B cell (primary cell): ENCODE data around the gene SLC24A4. TPM values are rescaled to one million over a fixed set of nuclear protein-coding genes. Genes with fewer than 3 reads are reported as not detected.

Source experiments
- ATAC-seq: fragments of 200-7000 bp; cut with Tn5 transposase; one replicate; pipeline ENCODE4 v1.10.0; 2021; ENCODE audit warnings: low read depth, mild to moderate bottlenecking, moderate number of reproducible peaks, moderate library complexity
- CTCF ChIA-PET: fragments of 350-600 bp; sonication (Branson Sonifier 250); formaldehyde crosslinking; loops from one replicate; lab custom pipeline; 2021; ENCODE audit warnings: antibody characterized with exemption, inconsistent platforms; lab: Charles Lee
- POLR2A ChIA-PET: fragments of 350-600 bp; sonication (Branson Sonifier 250); formaldehyde crosslinking; loops from one replicate; lab custom pipeline; 2021; ENCODE audit warnings: antibody characterized with exemption; lab: Charles Lee
- DNase-seq: peaks from one replicate; pipeline ENCODE4 v3.0.0; 2013
- H2AFZ ChIP-seq: 2 replicates; pipeline ENCODE4 v1.6.1; 2012; ENCODE audit warnings: mild to moderate bottlenecking, low read depth, low read length; ENCODE audit not compliant: insufficient read depth, poor library complexity, severe bottlenecking
- H3K27ac ChIP-seq, 2 donors: 1 replicate in 1 of 2; 2 replicates in 1 of 2; pipeline ENCODE4 v1.5.1; 2012 to 2013; ENCODE audit warnings: low read length in 2 of 2, mild to moderate bottlenecking in 2 of 2, moderate library complexity in 1 of 2
- H3K27me3 ChIP-seq, 4 experiments: fragments of 200-600 bp in 1 of 4; sonication (generic) in 1 of 4; replicated peaks in 1 of 4; 1 replicate in 2 of 4; 2 replicates in 2 of 4; pipeline versions ENCODE4 v1.6.1 to v1.7.0; 2013 to 2016; ENCODE audit warnings: low read length in 3 of 4, mild to moderate bottlenecking in 2 of 4, mixed read lengths in 1 of 4, moderate library complexity in 1 of 4; ENCODE audit not compliant: insufficient read depth in 4 of 4, control insufficient read depth in 3 of 4; ENCODE audit errors: control extremely low read depth in 1 of 4
- H3K36me3 ChIP-seq, 2 experiments: replicated peaks in 1 of 2; 1 replicate in 1 of 2; 2 replicates in 1 of 2; pipeline versions ENCODE4 v1.6.1 to v1.7.1; 2013; ENCODE audit warnings: low read length in 1 of 2; ENCODE audit not compliant: insufficient read depth in 2 of 2, control insufficient read depth in 1 of 2; ENCODE audit errors: control extremely low read depth in 1 of 2, extremely low read depth in 1 of 2
- H3K4me1 ChIP-seq, 2 donors: fragments of 200-600 bp in 1 of 2; sonication (generic) in 1 of 2; 1 replicate in 1 of 2; 2 replicates in 1 of 2; pipeline versions ENCODE4 v1.5.1 to v1.6.1; 2013 to 2017; ENCODE audit warnings: low read length in 2 of 2; ENCODE audit not compliant: control insufficient read depth in 2 of 2, insufficient read depth in 2 of 2
- H3K4me2 ChIP-seq: replicated peaks from 2 replicates; pipeline ENCODE3; 2012; ENCODE audit warnings: mild to moderate bottlenecking, low read depth, low read length; ENCODE audit not compliant: poor library complexity, severe bottlenecking
- H3K4me3 ChIP-seq, 5 experiments: fragments of 200-600 bp in 1 of 5; sonication (generic) in 1 of 5; 1 replicate in 3 of 5; 2 replicates in 2 of 5; pipeline versions ENCODE4 v1.5.1 to v1.7.0; 2011 to 2016; ENCODE audit warnings: low read length in 4 of 5, mild to moderate bottlenecking in 4 of 5, low read depth in 2 of 5, control low read depth in 1 of 5, moderate library complexity in 1 of 5; ENCODE audit not compliant: insufficient read depth in 1 of 5; ENCODE audit errors: control extremely low read depth in 1 of 5, extremely low read depth in 1 of 5
- H3K79me2 ChIP-seq: fragments of 200-600 bp; sonication (generic); one replicate; pipeline ENCODE4 v1.6.0; 2016; ENCODE audit warnings: low read length; ENCODE audit not compliant: control insufficient read depth, insufficient read depth
- H3K9ac ChIP-seq: fragments of 200-600 bp; sonication (generic); 2 replicates; pipeline ENCODE4 v1.6.1; 2017; ENCODE audit warnings: mild to moderate bottlenecking, low read length, moderate library complexity
- H3K9me3 ChIP-seq, 3 donors: one replicate each; pipeline versions ENCODE4 v1.6.1 to v1.7.1; 2013; ENCODE audit warnings: low read length in 2 of 3; ENCODE audit not compliant: control insufficient read depth in 2 of 3, insufficient read depth in 1 of 3; ENCODE audit errors: control extremely low read depth in 1 of 3
- H4K20me1 ChIP-seq: 2 replicates; pipeline ENCODE4 v1.6.0; 2012; ENCODE audit warnings: mild to moderate bottlenecking, low read length; ENCODE audit not compliant: insufficient read depth, control insufficient read depth, poor library complexity, severe bottlenecking
- H3K27ac Mint-ChIP-seq: one replicate; pipeline ENCODE4 v1.8.0; 2021; ENCODE audit warnings: mixed read lengths
- H3K27me3 Mint-ChIP-seq: one replicate; pipeline ENCODE4 v1.8.0; 2021; ENCODE audit warnings: mixed read lengths
- H3K4me1 Mint-ChIP-seq: one replicate; pipeline ENCODE4 v1.8.0; 2021; ENCODE audit warnings: mixed read lengths
- H3K4me3 Mint-ChIP-seq: one replicate; pipeline ENCODE4 v1.8.0; 2021; ENCODE audit warnings: mixed read lengths
- H3K9me3 Mint-ChIP-seq: one replicate; pipeline ENCODE4 v1.8.0; 2022; ENCODE audit warnings: mixed read lengths; ENCODE audit not compliant: insufficient read depth
- EZH2 ChIP-seq: IDR thresholded peaks from 2 replicates; pipeline ENCODE4 v1.6.1; 2012; ENCODE audit warnings: borderline replicate concordance, low read depth, mild to moderate bottlenecking, moderate library complexity, low read length; ENCODE audit not compliant: insufficient read depth, poor library complexity, severe bottlenecking
- WGBS: methylation state at CpG from one replicate; pipeline ENCODE4 v1.1.5; 2013; ENCODE audit warnings: missing lambda C conversion rate; ENCODE audit not compliant: insufficient coverage; 5-methylcytosine and 5-hydroxymethylcytosine counted together
- intact Hi-C: fragments of 100-400 bp; cut with micrococcal nuclease; formaldehyde crosslinking; loops from one replicate; pipeline ENCODE4 v1.10.0; 2022
- polyA plus RNA-seq: library from polyadenylated mRNA; depleted of rRNA; stranded (reverse); fragments of >200 nt; gene quantifications from 2 replicates; pipeline ENCODE4 v1.2.3, GENCODE V29; 2012
- total RNA-seq, 2 donors: library from RNA; stranded (reverse); fragments of 120-200 nt in 1 of 2; gene quantifications; 1 replicate in 1 of 2; 2 replicates in 1 of 2; pipeline versions ENCODE4 v1.2.3 to v1.2.4, GENCODE V29; 2013 to 2022
- TF ChIP-seq, protein P1 (sequence below): fragments of 200-600 bp; IDR thresholded peaks from one replicate; pipeline ENCODE4 v1.8.0; 2022; ENCODE audit warnings: antibody characterized with exemption, mild to moderate bottlenecking

Gene SLC24A4
- total and polyA plus RNA-seq, 2 donors (not counting 1 experiment from before 2014, with no cell fraction given) = 0.19 TPM; not detected in 1

- ChIA-PET CTCF (no interaction called here), POLR2A (no interaction called here)
- peaks cover 0 to 41% (median 21%) of the 10 kb centered on the region in 4 experiments for H3K27me3 ChIP-seq
- Mint-ChIP-seq H3K4me3 (peak overlapping the region; percentile 32), H3K4me1 (peaks cover 6% of the 10 kb centered on the region), H3K9me3 (no peaks in the 10 kb centered on the region), H3K27me3 (peaks cover 53% of the 10 kb centered on the region), H3K27ac (no peak overlapping the region)
- peaks cover 6 to 12% of the 10 kb centered on the region in 2 donors for H3K4me1 ChIP-seq
- no peak overlapping the region for H3K4me2 ChIP-seq
- H3K4me3 ChIP-seq = no peak overlapping the region
- intact Hi-C loops = no loop called here
- no peak overlapping the region for H3K27ac ChIP-seq
- H3K9ac ChIP-seq = no peak overlapping the region
- no peaks in the 10 kb centered on the region for H3K79me2 ChIP-seq
- no peaks in the 10 kb centered on the region for H3K36me3 ChIP-seq
- WGBS = 90% methylated on average over 4 of the region's 6 CpGs
- TF ChIP-seq EZH2 = no peak
- TF ChIP-seq, protein P1, sequence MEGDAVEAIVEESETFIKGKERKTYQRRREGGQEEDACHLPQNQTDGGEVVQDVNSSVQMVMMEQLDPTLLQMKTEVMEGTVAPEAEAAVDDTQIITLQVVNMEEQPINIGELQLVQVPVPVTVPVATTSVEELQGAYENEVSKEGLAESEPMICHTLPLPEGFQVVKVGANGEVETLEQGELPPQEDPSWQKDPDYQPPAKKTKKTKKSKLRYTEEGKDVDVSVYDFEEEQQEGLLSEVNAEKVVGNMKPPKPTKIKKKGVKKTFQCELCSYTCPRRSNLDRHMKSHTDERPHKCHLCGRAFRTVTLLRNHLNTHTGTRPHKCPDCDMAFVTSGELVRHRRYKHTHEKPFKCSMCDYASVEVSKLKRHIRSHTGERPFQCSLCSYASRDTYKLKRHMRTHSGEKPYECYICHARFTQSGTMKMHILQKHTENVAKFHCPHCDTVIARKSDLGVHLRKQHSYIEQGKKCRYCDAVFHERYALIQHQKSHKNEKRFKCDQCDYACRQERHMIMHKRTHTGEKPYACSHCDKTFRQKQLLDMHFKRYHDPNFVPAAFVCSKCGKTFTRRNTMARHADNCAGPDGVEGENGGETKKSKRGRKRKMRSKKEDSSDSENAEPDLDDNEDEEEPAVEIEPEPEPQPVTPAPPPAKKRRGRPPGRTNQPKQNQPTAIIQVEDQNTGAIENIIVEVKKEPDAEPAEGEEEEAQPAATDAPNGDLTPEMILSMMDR = no peak
- H4K20me1 ChIP-seq = no peaks in the 10 kb centered on the region
- no peak overlapping the region for H2AFZ ChIP-seq
- no peak for ATAC-seq
- DNase-seq = no peak
- peaks cover 0 to 4% (median 3%) of the 10 kb centered on the region in 3 donors for H3K9me3 ChIP-seq
These were observed 1.3 kb upstream of the SLC24A4 start for GRCh38 chr14:92321701-92322100.

DNA sequence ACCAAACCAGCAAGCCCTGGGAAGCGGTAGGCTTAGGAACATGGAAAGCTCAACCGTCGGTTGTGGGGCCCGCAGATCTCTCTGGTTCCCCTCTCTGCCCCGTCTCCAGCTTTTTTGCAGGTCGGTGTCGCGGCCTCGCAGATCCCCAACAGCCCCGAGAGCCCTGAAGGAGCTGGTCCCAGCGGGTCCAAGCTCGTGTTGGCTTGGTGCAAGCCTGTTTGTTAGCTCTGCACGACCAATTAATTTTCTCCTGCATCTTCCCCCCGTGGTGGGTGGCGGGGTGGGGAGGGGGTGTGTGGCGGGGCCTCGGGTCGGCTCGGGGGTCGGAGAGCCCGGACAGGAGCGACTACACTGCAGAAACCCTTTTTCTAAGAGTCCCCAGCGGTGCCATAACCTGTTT, 449 bp upstream of the SLC24A4 start:
- H3K4me2 ChIP-seq = peak overlapping the region; percentile 60
- TF ChIP-seq, protein P1 = no peak
- TF ChIP-seq EZH2 = no peak
- peak overlapping the region; percentile 28 for H2AFZ ChIP-seq
- no peaks in the 10 kb centered on the region for H3K9me3 ChIP-seq
- ChIA-PET CTCF (no interaction called here), POLR2A (no interaction called here)
- no peak overlapping the region for H3K27ac Mint-ChIP-seq
- H3K4me3 Mint-ChIP-seq = peak overlapping the region; percentile 59
- no peaks in the 10 kb centered on the region for H3K36me3 ChIP-seq
- WGBS = 13% methylated on average over 10 of the region's 23 CpGs
- H3K27me3 ChIP-seq = peaks cover 0 to 45% (median 21%) of the 10 kb centered on the region in 4 experiments
- intact Hi-C loops = no loop called here
- H3K9ac ChIP-seq = no peak overlapping the region
- H3K4me1 ChIP-seq = peaks cover 6 to 12% of the 10 kb centered on the region in 2 donors
- H4K20me1 ChIP-seq = no peaks in the 10 kb centered on the region
- H3K27me3 Mint-ChIP-seq = peaks cover 54% of the 10 kb centered on the region
- no peaks in the 10 kb centered on the region for H3K9me3 Mint-ChIP-seq
- DNase-seq = no peak
- no peak overlapping the region for H3K27ac ChIP-seq
- ATAC-seq = no peak
- H3K79me2 ChIP-seq = no peaks in the 10 kb centered on the region
- peaks cover 6% of the 10 kb centered on the region for H3K4me1 Mint-ChIP-seq
- H3K4me3 ChIP-seq = no peak overlapping the region
